Stomach (tissue), 9 donors: Measurements from ENCODE around the gene UGT1A7. TPM values are rescaled to one million over a fixed set of nuclear protein-coding genes. Genes with fewer than 3 reads are reported as not detected.

Source experiments
- DNase-seq, 2 donors: peaks; one replicate each; pipeline versions ENCODE4 v3.0.0 to v3.0.0-alpha.2; 2013 to 2019
- H3K27ac ChIP-seq, 5 donors: fragments of 200-600 bp in 4 of 5; sonication (generic) in 4 of 5; one replicate each; pipeline ENCODE4 v1.5.1; 2013 to 2019; ENCODE audit warnings: mild to moderate bottlenecking in 1 of 5, moderate library complexity in 1 of 5
- H3K27me3 ChIP-seq, 3 donors: fragments of 200-600 bp; sonication (generic); one replicate each; pipeline ENCODE4 v1.5.1; 2017 to 2019; ENCODE audit warnings: mixed run types in 1 of 3
- H3K36me3 ChIP-seq, 4 donors: fragments of 200-600 bp; sonication (generic); 1 replicate in 3 of 4; 2 replicates in 1 of 4; pipeline ENCODE4 v1.5.1; 2016 to 2019
- H3K4me1 ChIP-seq, 4 donors: fragments of 200-600 bp; sonication (generic); one replicate each; pipeline ENCODE4 v1.5.1; 2016 to 2019
- H3K4me3 ChIP-seq, 4 donors: fragments of 200-600 bp; sonication (generic) in 3 of 4; one replicate each; pipeline ENCODE4 v1.5.1; 2016 to 2019; ENCODE audit warnings: mild to moderate bottlenecking in 1 of 4
- H3K9me3 ChIP-seq, 4 donors: fragments of 200-600 bp; sonication (generic); one replicate each; pipeline ENCODE4 v1.5.1; 2016 to 2019
- CTCF ChIP-seq, 7 experiments: fragments of 450-650 bp in 4 of 7; fragments of 200-600 bp in 3 of 7; sonication (generic) in 3 of 7; IDR thresholded peaks; one replicate each; pipeline ENCODE4 v1.5.1; 2016 to 2019; ENCODE audit warnings: antibody characterized with exemption in 7 of 7, control low read depth in 2 of 7, mild to moderate bottlenecking in 1 of 7
- EP300 ChIP-seq: sonication (generic); formaldehyde crosslinking; IDR thresholded peaks from one replicate; pipeline ENCODE4 v1.6.1; 2017; ENCODE audit warnings: antibody characterized with exemption
- POLR2A ChIP-seq, 4 donors: fragments of 450-650 bp; IDR thresholded peaks; one replicate each; pipeline ENCODE4 v1.6.1; 2016; ENCODE audit warnings: antibody characterized with exemption in 4 of 4, control low read depth in 2 of 4, mild to moderate bottlenecking in 1 of 4, moderate library complexity in 1 of 4
- POLR2AphosphoS5 ChIP-seq, 3 donors: sonication (generic); formaldehyde crosslinking; IDR thresholded peaks; one replicate each; pipeline ENCODE4 v1.6.1; 2016; ENCODE audit warnings: antibody characterized with exemption in 3 of 3
- WGBS, 5 donors: extraction: QIAGEN DNeasy Blood & Tissue Kit in 3 of 5; methylation state at CpG; one replicate each; pipeline versions ENCODE4 v1.1.5 to v1.1.7; 2013 to 2018; 5-methylcytosine and 5-hydroxymethylcytosine counted together
- intact Hi-C: fragments of 100-400 bp; cut with DNase I; formaldehyde crosslinking; loops from one replicate; pipeline ENCODE4 v1.15.1; 2023; ENCODE audit warnings: low total_unique reads
- polyA plus RNA-seq, 3 donors: library from polyadenylated mRNA; stranded (reverse); fragments of 200-250 nt; gene quantifications; one replicate each; pipeline ENCODE4 v1.2.3, GENCODE V29; 2013
- total RNA-seq, 5 donors: library from RNA; depleted of rRNA; stranded (reverse); fragments of >200 nt; gene quantifications; one replicate each; pipeline versions ENCODE4 v1.1.0 to v1.2.3, GENCODE V29; 2014 to 2016
- donor health status: healthy with polysubstance abuse.
- donor health status: Bipolar disorder and iron deficiency.
- donor health status: healthy.

The UGT1A7 gene
- total and polyA plus RNA-seq, 8 donors: 0.45 to 37.1 (median 3.6) TPM; not detected in 2

DNA sequence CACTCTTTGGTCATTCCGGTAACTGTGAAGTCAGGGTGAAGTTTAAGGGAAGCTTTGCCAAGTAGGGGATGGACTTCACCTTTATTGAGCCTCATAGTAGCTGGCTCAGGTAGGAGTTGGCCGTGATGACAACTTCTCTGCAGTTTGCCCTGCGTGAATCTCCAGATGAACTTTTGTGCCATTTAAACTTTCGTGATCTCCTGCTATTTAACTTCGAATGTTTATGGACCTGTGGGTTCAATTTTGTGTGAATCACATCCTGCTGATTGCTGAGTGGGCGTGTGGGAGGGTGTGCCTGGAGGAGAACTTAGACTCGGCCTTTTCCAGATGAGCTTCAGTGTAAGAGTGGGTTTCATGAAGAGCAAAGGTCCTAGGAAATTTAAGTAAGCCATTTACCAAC lies 82.6 kb downstream of the UGT1A7 start:
- no peak for DNase-seq
- H3K36me3 ChIP-seq: peaks cover 0 to 2% (median under 1%) of the 10 kb centered on the region in 4 donors
- H3K4me1 ChIP-seq: no peaks in the 10 kb centered on the region
- no peaks in the 10 kb centered on the region for H3K27me3 ChIP-seq
- no peak overlapping the region for H3K27ac ChIP-seq
- no peaks in the 10 kb centered on the region for H3K9me3 ChIP-seq
- intact Hi-C loops: no loop called here
- WGBS, 5 donors: 55 to 74% (median 70%) methylated on average over 7 of the region's 7 CpGs
- TF ChIP-seq POLR2A (IDR thresholded peaks at IDR 0.05) (no peak), POLR2AphosphoS5 (IDR thresholded peaks at IDR 0.05) (no peak), CTCF (IDR thresholded peaks at IDR 0.05) (no peak), EP300 (no peak)
- no peak overlapping the region for H3K4me3 ChIP-seq

- peaks cover 0 to 7% (median 2%) of the 10 kb centered on the region in 4 donors for H3K36me3 ChIP-seq
- no peak overlapping the region for H3K27ac ChIP-seq
- TF ChIP-seq POLR2A (IDR thresholded peaks at IDR 0.05) (no peak), EP300 (no peak), POLR2AphosphoS5 (IDR thresholded peaks at IDR 0.05) (no peak), CTCF (IDR thresholded peaks at IDR 0.05) (no peak)
- intact Hi-C loops: no loop called here
- no peaks in the 10 kb centered on the region for H3K9me3 ChIP-seq
- H3K27me3 ChIP-seq: no peaks in the 10 kb centered on the region
- H3K4me1 ChIP-seq: no peaks in the 10 kb centered on the region
- 62 to 66% (median 63%) methylated on average over 3 of the region's 3 CpGs for WGBS, 5 donors
- DNase-seq: no peak
- no peak overlapping the region for H3K4me3 ChIP-seq
Measured at GRCh38 chr2:233764761-233765160, 83.1 kb downstream of the UGT1A7 start.

GRCh38 chr2:233766416-233766815 lies 84.7 kb downstream of the UGT1A7 start:
- H3K36me3 ChIP-seq: peaks cover 0 to 9% (median 2%) of the 10 kb centered on the region in 4 donors
- H3K27me3 ChIP-seq: no peaks in the 10 kb centered on the region
- WGBS, 5 donors: 75 to 87% (median 80%) methylated on average over 4 of the region's 4 CpGs
- no peak overlapping the region for H3K27ac ChIP-seq
- TF ChIP-seq POLR2A (IDR thresholded peaks at IDR 0.05) (no peak), CTCF (IDR thresholded peaks at IDR 0.05) (no peak), EP300 (no peak), POLR2AphosphoS5 (IDR thresholded peaks at IDR 0.05) (no peak)
- no peaks in the 10 kb centered on the region for H3K9me3 ChIP-seq
- no peak for DNase-seq
- intact Hi-C loops: no loop called here
- H3K4me1 ChIP-seq: no peaks in the 10 kb centered on the region
- no peak overlapping the region for H3K4me3 ChIP-seq

GRCh38 chr2:233768076-233768475 lies 86.4 kb downstream of the UGT1A7 start:
- no peak overlapping the region for H3K27ac ChIP-seq
- TF ChIP-seq EP300 (no peak), POLR2AphosphoS5 (IDR thresholded peaks at IDR 0.05) (no peak), CTCF (IDR thresholded peaks at IDR 0.05) (no peak), POLR2A (IDR thresholded peaks at IDR 0.05) (no peak)
- no peaks in the 10 kb centered on the region for H3K27me3 ChIP-seq
- no peaks in the 10 kb centered on the region for H3K4me1 ChIP-seq
- intact Hi-C loops: no loop called here
- WGBS, 5 donors: 80 to 88% (median 84%) methylated on average over 4 of the region's 4 CpGs
- H3K9me3 ChIP-seq: no peaks in the 10 kb centered on the region
- H3K4me3 ChIP-seq: no peak overlapping the region
- peaks cover 0 to 13% (median 4%) of the 10 kb centered on the region in 4 donors for H3K36me3 ChIP-seq
- DNase-seq: no peak
